Measurements from ENCODE around the gene HTR1D.

The HTR1D gene

DNA sequence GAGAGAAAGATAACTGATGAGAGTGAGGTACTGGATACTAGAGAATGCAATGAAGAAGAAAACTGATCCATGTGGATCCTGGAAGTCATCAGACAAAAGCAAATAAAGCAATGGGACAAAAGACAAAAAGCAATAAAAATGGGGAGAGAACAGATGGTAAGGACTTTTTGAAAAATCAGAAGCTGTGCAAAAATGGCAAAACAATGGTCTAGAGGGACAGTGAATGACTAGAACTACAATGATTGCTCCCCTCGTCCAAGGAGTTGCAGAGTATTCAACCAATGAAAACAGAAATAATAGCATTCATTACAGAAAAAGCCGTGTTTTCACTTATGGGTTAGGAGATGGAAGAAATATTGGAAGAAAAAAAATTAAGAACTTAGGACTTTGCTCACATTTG, 67.2 kb downstream of the HTR1D start:
- no peak for DNase-seq (ENCODE audit: low spot score)

GRCh38 chr1:23149114-23149513, 68.2 kb downstream of the HTR1D start:
- DNase-seq (ENCODE audit: low spot score), result peak; percentile 32

GRCh38 chr1:23148084-23148483, 69.2 kb downstream of the HTR1D start:
- DNase-seq (ENCODE audit: low spot score), result no peak

Measured in HuH-7 (cell line).